ENCODE results near the gene C17orf67.

Gene C17orf67

GRCh38 chr17:56803071-56803470 is 30.6 kb downstream of the C17orf67 start:
- no peak for TF ChIP-seq CTCF (IDR thresholded peaks at IDR 0.05; ENCODE audit: low read depth, low read length)
- no peak overlapping the region for H3K4me3 ChIP-seq (replicated peaks in 1 of 2; ENCODE audit: low read depth in 2 of 2, low read length in 2 of 2)
- no peak for DNase-seq (ENCODE audit: low read depth in 2 of 2)

GRCh38 chr17:56801459-56802178 is 32.1 kb downstream of the C17orf67 start:
- DNase-seq (ENCODE audit: low read depth in 2 of 2) = no peak
- H3K4me3 ChIP-seq (replicated peaks in 1 of 2; ENCODE audit: low read depth in 2 of 2, low read length in 2 of 2) = no peak overlapping the region
- no peak for TF ChIP-seq CTCF (IDR thresholded peaks at IDR 0.05; ENCODE audit: low read depth, low read length)

GRCh38 chr17:56798916-56799315 is 34.8 kb downstream of the C17orf67 start:
- H3K4me3 ChIP-seq (replicated peaks in 1 of 2; ENCODE audit: low read depth in 2 of 2, low read length in 2 of 2) = no peak overlapping the region
- peak in 1 of 2 donors; percentile 20 for DNase-seq (ENCODE audit: low read depth in 2 of 2)
- TF ChIP-seq CTCF (IDR thresholded peaks at IDR 0.05; ENCODE audit: low read depth, low read length) = no peak

GRCh38 chr17:56796536-56796935 is 37.2 kb downstream of the C17orf67 start:
- no peak for DNase-seq (ENCODE audit: low read depth in 2 of 2)
- no peak overlapping the region for H3K4me3 ChIP-seq (replicated peaks in 1 of 2; ENCODE audit: low read depth in 2 of 2, low read length in 2 of 2)
- no peak for TF ChIP-seq CTCF (IDR thresholded peaks at IDR 0.05; ENCODE audit: low read depth, low read length)

GRCh38 chr17:56795221-56795865 is 38.4 kb downstream of the C17orf67 start:
- TF ChIP-seq CTCF (IDR thresholded peaks at IDR 0.05; ENCODE audit: low read depth, low read length) = no peak
- no peak overlapping the region for H3K4me3 ChIP-seq (replicated peaks in 1 of 2; ENCODE audit: low read depth in 2 of 2, low read length in 2 of 2)
- DNase-seq (ENCODE audit: low read depth in 2 of 2) = no peak

GRCh38 chr17:56793957-56794356 is 39.8 kb downstream of the C17orf67 start:
- TF ChIP-seq CTCF (IDR thresholded peaks at IDR 0.05; ENCODE audit: low read depth, low read length) = no peak
- no peak for DNase-seq (ENCODE audit: low read depth in 2 of 2)

More at GRCh38 chr17:56793957-56794356, 39.8 kb downstream of the C17orf67 start:
- H3K4me3 ChIP-seq (replicated peaks in 1 of 2; ENCODE audit: low read depth in 2 of 2, low read length in 2 of 2) = no peak overlapping the region

All from cardiac fibroblast (primary cell).